Astrocyte of the hippocampus (primary cell): ENCODE data around the gene CYP2C19.
"Not testable (repeated sequence)": the region's sequence is repeated elsewhere in the genome, so short reads cannot be mapped to it uniquely, and the experiment has no call there.

ENCODE experiments used
- DNase-seq: peaks from one replicate; pipeline ENCODE4 v3.0.0; 2011; ENCODE audit warnings: low read depth, low spot score

CYP2C19 gene

DNA sequence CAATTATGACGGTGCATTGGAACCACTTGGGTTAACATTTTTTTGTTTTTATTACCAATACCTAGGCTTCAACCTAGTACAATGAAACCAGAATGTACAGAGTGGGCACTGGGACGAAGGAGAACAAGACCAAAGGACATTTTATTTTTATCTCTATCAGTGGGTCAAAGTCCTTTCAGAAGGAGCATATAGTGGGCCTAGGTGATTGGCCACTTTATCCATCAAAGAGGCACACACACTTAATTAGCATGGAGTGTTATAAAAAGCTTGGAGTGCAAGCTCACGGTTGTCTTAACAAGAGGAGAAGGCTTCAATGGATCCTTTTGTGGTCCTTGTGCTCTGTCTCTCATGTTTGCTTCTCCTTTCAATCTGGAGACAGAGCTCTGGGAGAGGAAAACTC is at the start of gene CYP2C19:
Gene CYP2C19 (plus strand): TSS at position 289 of the 400 bp plus-strand sequence. CDS start 25 bp downstream, at position 314.
- DNase-seq, result no peak

DNA sequence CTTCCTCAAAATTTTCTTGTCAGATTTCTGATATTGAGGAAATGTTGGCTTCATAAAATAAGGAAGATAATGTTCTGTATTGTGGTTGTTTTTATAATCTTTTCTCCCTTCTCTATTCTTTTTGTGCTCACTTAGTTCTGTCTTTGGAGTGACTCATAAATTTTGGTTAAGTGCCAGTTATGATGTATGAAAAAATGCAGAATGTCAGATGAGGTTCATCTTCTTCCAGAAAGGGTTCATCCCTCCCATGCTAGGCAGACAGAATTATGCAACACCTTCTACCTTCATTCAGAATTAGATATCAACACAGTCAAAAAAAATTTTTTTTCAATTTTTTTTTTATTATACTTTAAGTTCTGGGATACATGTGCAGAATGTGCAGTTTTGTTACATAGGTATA is 36.6 kb upstream of the CYP2C19 start:
- DNase-seq, result no peak

DNA sequence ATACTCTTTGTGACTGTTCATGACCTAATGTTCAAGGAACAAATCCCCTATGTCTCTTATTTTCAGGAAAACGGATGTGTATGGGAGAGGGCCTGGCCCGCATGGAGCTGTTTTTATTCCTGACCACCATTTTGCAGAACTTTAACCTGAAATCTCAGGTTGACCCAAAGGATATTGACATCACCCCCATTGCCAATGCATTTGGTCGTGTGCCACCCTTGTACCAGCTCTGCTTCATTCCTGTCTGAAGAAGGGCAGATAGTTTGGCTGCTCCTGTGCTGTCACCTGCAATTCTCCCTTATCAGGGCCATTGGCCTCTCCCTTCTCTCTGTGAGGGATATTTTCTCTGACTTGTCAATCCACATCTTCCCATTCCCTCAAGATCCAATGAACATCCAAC is 27.3 kb upstream of the CYP2C19 start:
- DNase-seq, result no peak

DNA sequence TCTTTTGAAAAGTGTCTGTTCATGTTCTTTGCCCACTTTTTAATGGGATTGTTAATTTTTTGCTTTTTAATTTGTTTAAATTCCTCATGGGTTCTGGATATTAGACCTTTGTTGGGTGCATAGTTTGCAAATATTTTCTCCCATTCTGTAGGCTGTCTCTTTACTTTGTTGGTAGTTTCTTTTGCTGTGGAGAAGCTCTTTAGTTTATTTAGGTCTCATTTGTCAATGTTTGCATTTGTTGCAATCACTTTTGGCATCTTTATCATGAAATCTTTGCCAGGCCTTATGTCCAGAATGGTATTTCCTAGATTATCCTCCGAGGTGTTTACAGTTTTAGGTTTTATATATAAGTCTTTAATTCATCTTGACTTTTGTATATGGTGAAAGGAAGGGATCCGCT is 23.9 kb upstream of the CYP2C19 start:
- no peak for DNase-seq

DNA sequence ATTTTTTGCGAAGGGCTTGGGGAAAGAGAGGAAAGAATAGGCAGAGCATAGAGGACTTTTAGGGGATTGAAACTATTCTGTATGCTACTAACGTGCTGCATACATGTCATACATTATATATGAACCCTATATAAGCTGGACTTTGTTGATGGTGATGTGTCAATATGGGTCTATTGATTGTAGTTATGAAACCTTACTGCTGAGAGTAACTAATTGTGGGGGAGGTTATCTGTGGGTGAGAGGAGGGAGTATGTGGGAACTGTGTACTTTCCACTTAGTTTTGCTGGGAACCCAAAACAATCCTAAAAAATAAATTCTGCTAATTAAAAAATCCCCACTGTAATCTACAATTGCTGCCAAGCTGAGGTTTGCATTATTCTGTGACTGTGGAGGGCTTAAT is 15.3 kb upstream of the CYP2C19 start:
- DNase-seq, result no peak

DNA sequence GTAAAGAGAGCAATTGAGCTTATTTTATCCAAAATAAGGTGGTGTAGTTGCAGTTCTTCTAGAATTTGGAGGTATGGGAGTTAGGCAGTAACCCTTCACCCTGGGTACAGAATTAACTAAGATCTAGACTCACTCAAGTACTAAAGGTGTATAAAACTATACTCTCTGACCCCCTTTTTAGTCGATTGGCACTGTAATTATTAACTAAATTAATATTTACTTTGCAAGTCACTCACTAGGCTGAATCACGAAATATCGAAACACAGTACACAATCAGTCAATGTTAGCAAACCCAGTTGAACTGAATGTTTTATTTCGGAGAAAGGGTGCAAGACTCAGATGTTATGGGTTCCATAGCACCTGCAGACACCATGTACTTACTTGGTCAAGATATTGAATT is 14.6 kb upstream of the CYP2C19 start:
- no peak for DNase-seq

DNA sequence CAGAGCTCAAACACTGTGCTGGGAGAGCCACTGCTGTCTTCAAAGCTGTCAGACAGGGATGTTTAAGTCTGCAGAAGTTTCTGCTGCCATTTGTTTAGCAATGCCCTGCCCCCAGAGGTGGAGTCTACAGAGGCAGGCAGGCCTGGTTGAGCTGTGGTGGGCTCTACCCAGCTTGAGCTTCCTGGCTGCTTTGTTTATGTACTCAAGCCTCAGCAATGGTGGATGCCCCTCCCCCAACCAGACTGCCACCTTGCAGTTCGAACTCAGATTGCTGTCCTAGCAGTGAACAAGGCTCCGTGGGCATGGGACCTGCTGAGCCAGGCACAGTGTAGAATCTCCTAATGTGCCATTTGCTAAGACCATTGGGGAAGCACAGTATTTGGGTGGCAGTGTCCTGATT is 4.6 kb upstream of the CYP2C19 start:
- DNase-seq, result no peak

DNA sequence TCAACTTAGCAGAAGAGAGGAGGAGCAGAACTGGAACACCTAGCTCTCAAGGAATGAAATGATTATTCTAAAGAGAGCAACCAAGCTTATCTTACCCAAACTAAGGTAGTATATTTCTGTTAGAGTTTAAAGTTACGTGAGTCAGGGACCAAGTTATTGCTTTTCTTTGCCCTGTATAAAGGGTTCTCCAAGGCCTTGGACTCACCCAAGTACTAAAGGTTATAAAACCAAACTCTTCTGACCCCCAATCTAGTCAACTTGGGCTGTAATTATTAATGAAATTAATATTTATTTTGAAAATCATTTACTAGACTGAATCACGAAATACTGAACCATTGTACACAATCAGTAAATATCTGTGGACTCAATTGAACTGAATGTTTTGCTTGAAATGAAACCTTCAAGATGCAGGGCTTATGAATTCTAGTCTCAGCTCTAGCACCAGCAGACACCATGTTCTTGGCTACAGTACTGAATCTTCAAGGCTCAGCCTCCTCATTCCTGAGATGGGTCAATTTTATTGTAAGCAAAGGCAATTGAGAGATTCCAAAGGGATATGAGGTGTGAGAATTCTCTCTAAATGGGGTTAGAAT is 1.8 kb upstream of the CYP2C19 start:
- no peak for DNase-seq

DNA sequence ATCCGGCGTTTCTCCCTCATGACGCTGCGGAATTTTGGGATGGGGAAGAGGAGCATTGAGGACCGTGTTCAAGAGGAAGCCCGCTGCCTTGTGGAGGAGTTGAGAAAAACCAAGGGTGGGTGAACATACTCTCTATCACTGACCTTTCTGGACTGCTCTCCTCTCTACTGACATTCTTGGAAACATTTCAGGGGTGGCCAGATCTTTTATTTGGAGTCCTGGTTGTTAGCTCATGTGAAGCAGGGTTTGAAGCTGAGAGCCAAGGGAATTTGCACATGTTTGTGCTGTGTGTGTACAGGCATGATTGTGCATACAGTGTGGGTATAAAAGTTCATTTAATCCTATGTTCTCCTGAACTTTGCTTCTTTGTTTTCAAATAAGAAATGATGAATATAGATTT is 12.9 kb downstream of the CYP2C19 start:
- DNase-seq, result not testable (repeated sequence)

DNA sequence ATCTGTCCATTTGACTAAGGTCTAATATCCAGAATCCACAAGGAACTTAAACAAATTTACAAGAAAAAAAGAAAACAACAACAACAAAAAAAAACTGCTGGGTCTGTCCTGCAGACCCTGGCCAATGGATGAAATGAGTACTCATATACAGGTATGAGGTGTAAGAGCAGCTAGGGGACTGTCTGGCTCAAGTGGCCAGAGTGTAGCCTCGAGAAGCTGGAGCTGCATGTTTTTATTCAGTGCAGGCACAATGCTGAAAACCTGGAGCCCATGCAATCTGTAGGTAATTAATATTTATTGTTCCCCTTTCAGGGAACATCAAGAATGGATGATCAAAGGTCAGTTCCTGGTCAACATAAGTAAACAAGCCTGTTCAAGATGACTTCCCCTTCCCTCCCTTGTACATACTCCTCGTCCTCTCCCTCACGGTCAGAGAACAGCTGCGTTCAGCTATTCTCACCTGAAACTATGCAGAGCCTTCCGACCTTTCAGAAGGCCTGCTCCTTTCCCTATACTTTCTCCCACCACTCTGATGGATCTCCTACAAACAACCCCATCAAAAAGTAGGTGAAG is 15.5 kb downstream of the CYP2C19 start:
- DNase-seq, result no peak

DNA sequence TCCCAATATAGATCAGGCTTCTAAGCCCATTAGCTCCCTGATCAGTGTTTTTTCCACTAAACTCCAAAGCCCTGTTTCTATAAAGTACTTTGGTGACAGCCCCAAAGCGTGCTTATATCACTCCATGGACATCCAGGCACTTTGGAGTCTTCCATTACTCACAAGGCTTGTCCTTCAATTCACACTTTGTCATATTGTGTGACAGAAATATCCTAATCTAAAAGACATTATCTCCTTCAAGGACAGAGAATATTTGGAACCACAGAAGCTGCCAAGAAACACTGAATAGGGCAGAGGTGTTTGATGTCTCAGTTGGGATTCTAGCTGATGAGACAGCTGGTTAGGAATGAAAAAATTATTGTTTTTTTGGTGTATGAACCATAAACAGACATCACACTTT is 18.4 kb downstream of the CYP2C19 start:
- DNase-seq, result no peak

DNA sequence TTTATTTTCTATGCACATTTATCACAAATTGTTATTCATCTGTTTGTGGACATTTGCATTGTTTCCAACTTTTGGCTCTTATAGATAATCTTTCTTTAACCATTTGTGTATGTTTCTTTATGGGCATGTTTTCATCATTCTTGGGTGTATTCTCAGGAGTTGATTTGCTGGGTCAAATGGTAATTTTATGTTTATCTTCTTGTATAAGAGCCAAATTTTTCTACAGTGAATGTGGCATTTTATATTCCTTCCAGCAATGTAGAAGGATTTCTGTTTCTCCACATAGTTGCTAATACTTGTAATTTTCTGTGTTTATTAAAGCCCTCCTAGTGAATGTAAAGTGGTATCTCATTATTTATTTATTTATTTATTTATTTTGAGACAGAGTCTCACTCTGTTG is 21.8 kb downstream of the CYP2C19 start:
- no peak for DNase-seq

DNA sequence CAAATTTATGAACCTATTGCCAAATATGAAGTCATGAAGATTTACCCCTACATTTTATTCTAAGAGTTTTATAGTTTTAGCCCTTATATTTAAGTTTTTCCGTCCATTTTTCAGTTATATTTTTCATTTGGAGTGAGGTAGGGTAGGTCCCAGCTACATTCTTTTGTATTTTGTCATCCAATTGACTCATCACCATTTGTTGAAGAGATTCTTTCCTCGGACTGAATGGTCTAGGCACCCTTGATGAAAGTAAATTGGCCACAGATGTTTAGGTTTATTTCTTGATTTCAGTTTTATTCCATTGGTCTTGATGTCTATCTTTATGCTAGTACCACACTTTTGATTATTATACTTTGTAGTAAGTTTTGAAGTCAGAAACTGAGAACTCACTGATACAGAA is 22.7 kb downstream of the CYP2C19 start:
- DNase-seq, result no peak

DNA sequence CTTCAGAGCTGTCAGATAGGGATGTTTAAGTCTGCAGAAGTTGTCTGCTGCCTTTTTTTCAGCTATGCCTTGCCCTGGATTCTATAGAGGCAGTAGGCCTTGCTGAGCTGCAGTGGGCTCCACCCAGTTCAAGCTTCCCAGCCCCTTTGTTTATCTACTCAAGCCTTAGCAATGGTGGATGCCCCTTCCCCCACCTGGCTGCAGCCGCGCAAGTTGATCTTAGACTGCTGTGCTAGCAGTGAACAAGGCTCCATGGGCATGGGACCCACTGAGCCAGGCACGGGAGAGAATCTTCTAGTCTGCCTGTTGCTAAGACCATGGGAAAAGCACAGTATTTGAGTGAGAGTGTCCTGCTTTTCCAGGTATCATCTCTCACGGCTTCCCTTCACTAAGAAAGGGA is 38.1 kb downstream of the CYP2C19 start:
- DNase-seq, result not testable (repeated sequence)

DNA sequence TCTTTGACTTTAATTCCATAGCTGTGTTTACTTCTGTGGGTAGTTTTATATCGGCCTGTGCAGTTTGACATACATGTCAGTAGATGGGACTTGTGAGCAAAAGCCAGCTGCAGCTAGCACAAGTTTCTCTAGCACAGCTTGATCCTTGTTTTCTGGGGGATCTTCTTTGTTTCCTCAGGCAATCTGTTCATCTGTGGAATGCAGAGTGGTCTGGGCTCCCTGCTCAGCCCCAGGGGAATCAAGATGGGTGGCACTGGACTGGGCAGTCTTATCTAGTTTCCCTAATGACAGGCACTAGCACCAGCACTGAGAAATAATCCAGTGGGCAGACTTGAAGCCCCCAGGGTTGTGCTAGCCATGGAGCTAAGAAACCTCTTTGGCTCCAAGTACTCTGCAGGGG is 40.8 kb downstream of the CYP2C19 start:
- DNase-seq, result no peak

DNA sequence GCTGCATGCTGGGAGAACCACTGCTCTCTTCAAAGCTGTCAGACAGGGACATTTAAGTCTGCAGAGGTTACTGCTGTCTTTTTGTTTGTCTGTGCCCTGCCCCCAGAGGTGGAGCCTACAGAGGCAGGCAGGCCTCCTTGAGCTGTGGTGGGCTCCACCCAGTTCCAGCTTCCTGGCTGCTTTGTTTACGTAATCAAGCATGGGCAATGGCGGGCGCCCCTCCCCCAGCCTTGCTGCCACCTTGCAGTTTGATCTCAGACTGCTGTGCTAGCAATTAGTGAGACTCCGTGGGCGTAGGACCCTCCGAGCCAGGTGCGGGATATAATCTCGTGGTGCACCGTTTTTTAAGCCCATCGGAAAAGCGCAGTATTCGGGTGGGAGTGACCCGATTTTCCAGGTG is 67.5 kb downstream of the CYP2C19 start:
- DNase-seq, result not testable (repeated sequence)

DNA sequence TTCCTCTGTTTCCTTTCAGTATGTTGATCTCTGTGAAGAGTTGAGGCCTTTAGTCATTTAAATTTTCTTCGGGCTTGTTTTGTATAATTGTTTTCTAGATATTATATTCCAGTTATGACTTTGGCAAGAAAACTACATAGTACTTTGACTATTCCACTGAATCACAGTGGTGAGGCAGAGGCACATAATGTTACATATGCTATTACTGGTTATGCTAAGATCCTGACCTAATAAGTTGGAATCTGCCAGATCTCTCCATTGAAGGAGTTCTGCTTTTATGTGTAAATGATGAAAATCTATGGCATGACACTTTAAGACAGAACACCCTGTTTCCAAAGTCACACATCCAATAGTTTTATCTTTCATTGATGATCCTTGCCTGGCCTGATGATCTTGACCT is 83.7 kb downstream of the CYP2C19 start:
- no peak for DNase-seq

DNA sequence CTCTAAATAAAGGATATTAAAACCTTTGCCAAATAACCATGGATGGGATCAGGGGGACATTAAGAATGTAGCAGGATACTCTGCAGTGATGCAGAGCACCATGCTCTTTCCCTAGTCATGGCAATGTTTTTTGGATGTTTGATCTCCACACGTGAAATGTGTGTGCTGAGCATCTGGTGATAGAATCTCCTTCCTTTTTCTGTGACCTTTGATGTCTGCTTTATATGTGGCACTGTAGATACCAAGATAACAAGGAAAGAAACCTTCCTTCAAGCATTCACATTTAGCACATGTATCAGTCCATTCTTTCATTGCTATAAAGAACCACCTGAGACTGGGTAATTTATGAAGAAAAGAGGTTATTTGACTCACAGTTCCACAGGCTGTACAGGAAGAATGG is 88.3 kb downstream of the CYP2C19 start:
- no peak for DNase-seq

DNA sequence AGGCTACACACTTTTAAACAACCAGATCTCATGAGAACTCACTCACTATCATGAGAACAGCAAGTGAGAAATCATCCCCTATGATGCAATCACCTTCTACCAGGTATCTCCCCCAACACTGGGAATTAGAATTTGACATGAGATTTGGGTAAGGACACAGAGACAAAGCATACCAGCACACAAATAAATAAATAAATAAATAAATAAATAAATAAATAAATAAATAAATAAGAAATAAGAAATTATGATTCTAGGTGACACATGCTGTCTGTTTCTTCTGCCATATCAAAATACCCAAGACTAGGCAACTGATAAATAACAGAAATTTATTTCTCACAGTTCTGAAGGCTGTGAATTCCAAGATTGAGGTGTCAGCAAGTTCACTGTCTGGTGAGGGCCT is 88.8 kb downstream of the CYP2C19 start:
- DNase-seq, result no peak

DNA sequence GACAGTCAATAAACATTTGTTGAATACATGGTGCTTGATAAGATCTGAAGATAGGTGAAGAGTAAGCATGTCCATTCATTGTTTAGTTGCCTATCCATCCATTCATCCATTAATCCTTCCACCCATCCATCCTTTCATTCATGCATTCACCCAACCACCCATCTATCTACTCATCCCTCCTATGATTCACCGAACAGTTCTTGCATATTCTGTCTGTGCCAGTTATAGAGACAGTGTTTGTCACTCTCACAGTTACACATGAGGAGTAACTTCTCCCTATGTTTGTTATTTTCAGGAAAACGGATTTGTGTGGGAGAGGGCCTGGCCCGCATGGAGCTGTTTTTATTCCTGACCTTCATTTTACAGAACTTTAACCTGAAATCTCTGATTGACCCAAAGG is 90.0 kb downstream of the CYP2C19 start:
- DNase-seq, result no peak

DNA sequence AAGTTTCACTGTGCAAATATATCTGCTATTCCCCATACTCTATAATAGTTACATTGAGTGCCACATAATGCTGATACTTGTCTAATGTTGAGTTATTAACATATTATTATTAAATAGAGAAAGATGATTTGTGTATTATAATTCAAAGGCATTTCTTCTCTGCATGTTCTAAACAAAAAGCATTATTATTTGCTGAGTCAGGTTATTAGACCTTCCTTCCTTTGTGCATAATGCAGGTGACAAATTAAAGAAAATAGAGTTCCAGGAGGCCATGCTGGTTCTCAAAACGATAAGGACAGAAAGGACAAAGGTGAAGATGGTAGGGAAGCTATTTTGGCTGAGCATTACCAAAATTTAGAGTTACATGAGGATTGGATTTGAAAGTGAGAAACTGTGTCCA is 90.6 kb downstream of the CYP2C19 start:
- DNase-seq, result no peak

DNA sequence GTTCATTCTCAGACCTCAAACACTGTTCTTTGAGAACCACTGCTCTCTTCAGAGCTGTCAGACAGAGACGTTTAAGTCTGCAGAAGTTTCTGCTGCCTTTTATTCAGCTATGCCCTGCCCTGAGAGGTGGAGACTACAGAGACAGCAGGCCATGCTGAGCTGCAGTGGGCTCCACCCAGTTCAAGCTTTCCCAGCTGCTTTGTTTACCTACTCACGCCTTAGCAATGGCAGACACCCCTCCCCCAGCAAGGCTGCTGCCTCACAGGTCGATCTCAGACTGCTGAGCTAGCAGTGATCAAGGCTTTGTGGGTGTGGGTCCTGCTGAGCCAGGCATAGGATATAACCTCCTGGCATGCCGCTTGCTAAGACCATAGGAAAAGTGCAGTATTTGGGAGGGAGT is 95.5 kb downstream of the CYP2C19 start:
- no peak for DNase-seq

DNA sequence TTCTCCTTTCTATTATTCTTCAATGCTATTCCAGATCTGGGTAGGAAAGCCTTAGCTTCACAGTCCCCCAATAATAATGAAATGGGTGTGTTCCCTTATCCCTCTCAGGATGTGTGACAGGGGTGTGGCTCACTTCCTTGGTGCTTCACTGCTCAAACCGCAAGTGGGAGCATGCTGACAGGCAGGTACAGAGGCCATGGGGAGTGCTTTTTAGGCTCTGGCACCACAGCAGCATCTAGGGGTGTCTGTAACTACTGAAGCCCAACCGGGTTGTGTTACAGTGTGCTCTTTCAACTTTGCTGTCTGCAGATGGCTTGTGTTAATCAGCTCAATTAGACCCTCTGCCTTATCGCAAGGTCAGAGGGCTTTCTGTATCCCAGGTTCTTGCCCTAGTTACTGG is 96.6 kb downstream of the CYP2C19 start:
- no peak for DNase-seq

DNA sequence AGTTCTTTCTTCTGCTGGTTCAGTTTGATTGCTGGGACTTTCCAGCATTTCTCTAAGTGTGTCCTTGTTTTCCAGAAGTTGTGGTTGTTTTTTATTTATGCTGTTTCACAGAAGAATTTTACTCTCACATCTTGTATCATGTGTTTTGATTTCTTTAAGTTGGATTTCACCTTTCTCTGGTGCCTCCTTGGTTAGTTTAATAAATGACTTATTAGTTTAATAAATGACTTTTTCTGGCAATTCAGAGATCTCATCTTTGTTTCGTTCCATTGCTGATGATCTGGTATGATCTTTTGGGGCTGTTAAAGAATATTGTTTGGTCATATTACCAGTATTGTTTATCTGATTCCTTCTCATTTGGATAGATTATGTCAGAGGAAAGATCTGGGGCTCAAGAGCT is 116.2 kb downstream of the CYP2C19 start:
- no peak for DNase-seq
